A549 (cell line): ENCODE measurements around the gene ACADVL. TPM values are rescaled to one million over a fixed set of nuclear protein-coding genes. Genes with fewer than 3 reads are reported as not detected.
"Not testable (repeated sequence)": the region's sequence is repeated elsewhere in the genome, so short reads cannot be mapped to it uniquely, and the experiment has no call there.

Experiments
- ATAC-seq, 2 experiments: fragments of 200-7000 bp in 1 of 2; fragments of >200 bp in 1 of 2; cut with Nextera tagmentation in 1 of 2; cut with Tn5 transposase in 1 of 2; 3 replicates each; pipeline versions ENCODE4 v1.8.0 to v1.9.1; 2018 to 2020; ENCODE audit warnings: mild to moderate bottlenecking in 1 of 2, moderate library complexity in 1 of 2
- CTCF ChIA-PET: fragments of 300-600 bp; sonication (Branson Sonifier 250); formaldehyde crosslinking; extraction: SDS; loops from one replicate; lab custom pipeline; 2021; ENCODE audit warnings: antibody characterized with exemption, inconsistent platforms; lab: Yijun Ruan, JAX
- POLR2A ChIA-PET: fragments of 350-600 bp; formaldehyde crosslinking; extraction: SDS; loops from one replicate; lab custom pipeline; 2021; ENCODE audit warnings: antibody characterized with exemption, inconsistent platforms; lab: Yijun Ruan, JAX
- DNase-seq, 2 experiments: peaks; one replicate each; pipeline versions ENCODE4 v3.0.0 to v3.0.0-alpha.2; 2011 to 2016; ENCODE audit warnings: low read depth in 1 of 2, low spot score in 1 of 2
- FAIRE-seq: peaks from 2 replicates; lab custom pipeline; 2011; peaks lifted over from hg19 to GRCh38; lab: Jason Lieb, UNC
- H3K27ac ChIP-seq, 2 experiments: fragments of >200 bp; sonication (Bioruptor Twin); formaldehyde crosslinking; 3 replicates each; pipeline ENCODE4 v1.5.1; 2016 to 2017
- H3K4me1 ChIP-seq: fragments of >200 bp; sonication (Bioruptor Twin); formaldehyde crosslinking; 3 replicates; pipeline ENCODE4 v1.6.1; 2016
- H3K4me2 ChIP-seq: fragments of >200 bp; sonication (Bioruptor Twin); formaldehyde crosslinking; 3 replicates; pipeline ENCODE4 v1.6.1; 2016
- H3K4me3 ChIP-seq: fragments of >200 bp; sonication (Bioruptor Twin); formaldehyde crosslinking; 3 replicates; pipeline ENCODE4 v1.5.1; 2016
- H3K9me3 ChIP-seq: fragments of >200 bp; sonication (Bioruptor Twin); formaldehyde crosslinking; 3 replicates; pipeline ENCODE4 v1.6.1; 2016
- HDAC2 ChIP-seq: fragments of 200-600 bp; sonication (generic); IDR thresholded peaks from 2 replicates; pipeline ENCODE4 v1.6.1; 2016
- MAFK ChIP-seq: fragments of 450-650 bp; IDR thresholded peaks from 2 replicates; pipeline ENCODE4 v1.6.1; 2014; ENCODE audit not compliant: partially characterized antibody
- MYC ChIP-seq: IDR thresholded peaks from 2 replicates; pipeline ENCODE4 v1.6.1; 2012; ENCODE audit warnings: mild to moderate bottlenecking, inconsistent platforms, low read length, improper control_type of control experiment, borderline replicate concordance
- TP53 ChIP-seq: fragments of 250-450 bp; sonication (Bioruptor Pico); IDR thresholded peaks from 2 replicates; pipeline ENCODE4 v1.5.0; 2021; ENCODE audit warnings: mild to moderate bottlenecking, moderate library complexity
- ZSCAN20 ChIP-seq: fragments of 250-450 bp; sonication (Bioruptor Pico); IDR thresholded peaks from 2 replicates; pipeline ENCODE4 v1.8.0; 2022; ENCODE audit warnings: mild to moderate bottlenecking, moderate library complexity
- WGBS: methylation state at CpG from one replicate; pipeline ENCODE4 v1.1.6; 2017; ENCODE audit errors: missing lambda C conversion rate; 5-methylcytosine and 5-hydroxymethylcytosine counted together
- polyA plus RNA-seq, 4 experiments: library from polyadenylated mRNA; depleted of rRNA in 3 of 4; stranded (reverse); fragments of >200 nt; fragmentation: RNase III in 1 of 4; extraction: RNeasy Plus Mini Kit Qiagen cat#74134 plus additional on column Dnase treatment in 1 of 4; gene quantifications; 2 replicates in 3 of 4; 3 replicates in 1 of 4; pipeline ENCODE4 v1.2.3, GENCODE V29; 2011 to 2017
- TF ChIP-seq, protein P1 (sequence below): fragments of 250-450 bp; sonication (Bioruptor Pico); IDR thresholded peaks from 2 replicates; pipeline ENCODE4 v1.5.0; 2020; ENCODE audit warnings: low read depth, mild to moderate bottlenecking, moderate library complexity
- TF ChIP-seq, protein P2 (sequence below): fragments of 250-450 bp; sonication (Bioruptor Pico); IDR thresholded peaks from 2 replicates; pipeline ENCODE4 v1.5.0; 2021; ENCODE audit warnings: mild to moderate bottlenecking, moderate library complexity, borderline replicate concordance
- TF ChIP-seq, protein P3 (sequence below): fragments of >200 bp; sonication (Bioruptor Twin); formaldehyde crosslinking; IDR thresholded peaks from 3 replicates; pipeline ENCODE4 v1.5.1; 2016
- TF ChIP-seq, protein P4 (sequence below): fragments of 200-600 bp; sonication (generic); IDR thresholded peaks from 2 replicates; pipeline ENCODE4 v1.6.1; 2016; ENCODE audit warnings: antibody characterized with exemption, mild to moderate bottlenecking, moderate library complexity

ACADVL gene
- polyA plus RNA-seq, 2 of the 4 experiments (the other 2 are of a cell fraction), result 238 to 425 TPM

DNA sequence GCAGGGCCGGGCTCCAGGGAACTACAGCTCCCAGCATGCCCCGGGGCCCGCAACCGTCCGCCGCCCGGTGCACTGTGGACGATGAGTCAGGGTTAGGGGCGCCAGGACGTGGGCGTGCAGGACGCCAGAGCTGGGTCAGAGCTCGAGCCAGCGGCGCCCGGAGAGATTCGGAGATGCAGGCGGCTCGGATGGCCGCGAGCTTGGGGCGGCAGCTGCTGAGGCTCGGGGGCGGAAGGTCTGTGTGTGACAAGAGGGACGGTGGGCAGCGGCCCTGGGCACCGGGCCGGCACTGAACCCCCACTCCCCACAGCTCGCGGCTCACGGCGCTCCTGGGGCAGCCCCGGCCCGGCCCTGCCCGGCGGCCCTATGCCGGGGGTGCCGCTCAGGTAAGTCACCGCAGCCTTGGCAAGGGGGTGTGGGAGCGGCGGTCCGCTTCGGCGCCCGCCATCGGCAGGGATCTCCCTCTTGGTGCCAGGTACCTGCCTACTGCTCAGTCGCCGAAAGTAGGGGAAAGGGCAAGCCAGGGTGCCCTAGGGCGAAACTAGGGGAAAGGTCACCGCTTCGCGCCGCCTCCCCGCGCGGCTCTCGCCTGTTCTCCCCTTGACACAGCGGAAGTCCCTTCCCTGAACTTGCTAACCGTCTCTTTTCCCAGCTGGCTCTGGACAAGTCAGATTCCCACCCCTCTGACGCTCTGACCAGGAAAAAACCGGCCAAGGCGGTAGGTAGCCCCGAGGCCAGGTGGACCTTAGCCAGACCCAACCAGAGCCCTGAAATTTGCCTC is at the start of gene ACADVL, which contains the start of gene DLG4 (continued):
- TF ChIP-seq, protein P1, sequence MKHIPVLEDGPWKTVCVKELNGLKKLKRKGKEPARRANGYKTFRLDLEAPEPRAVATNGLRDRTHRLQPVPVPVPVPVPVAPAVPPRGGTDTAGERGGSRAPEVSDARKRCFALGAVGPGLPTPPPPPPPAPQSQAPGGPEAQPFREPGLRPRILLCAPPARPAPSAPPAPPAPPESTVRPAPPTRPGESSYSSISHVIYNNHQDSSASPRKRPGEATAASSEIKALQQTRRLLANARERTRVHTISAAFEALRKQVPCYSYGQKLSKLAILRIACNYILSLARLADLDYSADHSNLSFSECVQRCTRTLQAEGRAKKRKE (CRISPR knock-in tag), result peak; percentile 2; the same call in 1 of the 2 replicates
- TF ChIP-seq, protein P2, sequence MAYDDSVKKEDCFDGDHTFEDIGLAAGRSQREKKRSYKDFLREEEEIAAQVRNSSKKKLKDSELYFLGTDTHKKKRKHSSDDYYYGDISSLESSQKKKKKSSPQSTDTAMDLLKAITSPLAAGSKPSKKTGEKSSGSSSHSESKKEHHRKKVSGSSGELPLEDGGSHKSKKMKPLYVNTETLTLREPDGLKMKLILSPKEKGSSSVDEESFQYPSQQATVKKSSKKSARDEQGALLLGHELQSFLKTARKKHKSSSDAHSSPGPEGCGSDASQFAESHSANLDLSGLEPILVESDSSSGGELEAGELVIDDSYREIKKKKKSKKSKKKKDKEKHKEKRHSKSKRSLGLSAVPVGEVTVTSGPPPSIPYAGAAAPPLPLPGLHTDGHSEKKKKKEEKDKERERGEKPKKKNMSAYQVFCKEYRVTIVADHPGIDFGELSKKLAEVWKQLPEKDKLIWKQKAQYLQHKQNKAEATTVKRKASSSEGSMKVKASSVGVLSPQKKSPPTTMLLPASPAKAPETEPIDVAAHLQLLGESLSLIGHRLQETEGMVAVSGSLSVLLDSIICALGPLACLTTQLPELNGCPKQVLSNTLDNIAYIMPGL (CRISPR knock-in tag), result peak; percentile 69; the same call in 1 of the 2 replicates
- no peak for TF ChIP-seq HDAC2
- TF ChIP-seq MYC, result no peak
- TF ChIP-seq, protein P3, sequence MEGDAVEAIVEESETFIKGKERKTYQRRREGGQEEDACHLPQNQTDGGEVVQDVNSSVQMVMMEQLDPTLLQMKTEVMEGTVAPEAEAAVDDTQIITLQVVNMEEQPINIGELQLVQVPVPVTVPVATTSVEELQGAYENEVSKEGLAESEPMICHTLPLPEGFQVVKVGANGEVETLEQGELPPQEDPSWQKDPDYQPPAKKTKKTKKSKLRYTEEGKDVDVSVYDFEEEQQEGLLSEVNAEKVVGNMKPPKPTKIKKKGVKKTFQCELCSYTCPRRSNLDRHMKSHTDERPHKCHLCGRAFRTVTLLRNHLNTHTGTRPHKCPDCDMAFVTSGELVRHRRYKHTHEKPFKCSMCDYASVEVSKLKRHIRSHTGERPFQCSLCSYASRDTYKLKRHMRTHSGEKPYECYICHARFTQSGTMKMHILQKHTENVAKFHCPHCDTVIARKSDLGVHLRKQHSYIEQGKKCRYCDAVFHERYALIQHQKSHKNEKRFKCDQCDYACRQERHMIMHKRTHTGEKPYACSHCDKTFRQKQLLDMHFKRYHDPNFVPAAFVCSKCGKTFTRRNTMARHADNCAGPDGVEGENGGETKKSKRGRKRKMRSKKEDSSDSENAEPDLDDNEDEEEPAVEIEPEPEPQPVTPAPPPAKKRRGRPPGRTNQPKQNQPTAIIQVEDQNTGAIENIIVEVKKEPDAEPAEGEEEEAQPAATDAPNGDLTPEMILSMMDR, result no peak
- TF ChIP-seq TP53 (CRISPR knock-in tag), result peak; percentile 42
- no peak for TF ChIP-seq ZSCAN20 (CRISPR knock-in tag)
- TF ChIP-seq, protein P4, sequence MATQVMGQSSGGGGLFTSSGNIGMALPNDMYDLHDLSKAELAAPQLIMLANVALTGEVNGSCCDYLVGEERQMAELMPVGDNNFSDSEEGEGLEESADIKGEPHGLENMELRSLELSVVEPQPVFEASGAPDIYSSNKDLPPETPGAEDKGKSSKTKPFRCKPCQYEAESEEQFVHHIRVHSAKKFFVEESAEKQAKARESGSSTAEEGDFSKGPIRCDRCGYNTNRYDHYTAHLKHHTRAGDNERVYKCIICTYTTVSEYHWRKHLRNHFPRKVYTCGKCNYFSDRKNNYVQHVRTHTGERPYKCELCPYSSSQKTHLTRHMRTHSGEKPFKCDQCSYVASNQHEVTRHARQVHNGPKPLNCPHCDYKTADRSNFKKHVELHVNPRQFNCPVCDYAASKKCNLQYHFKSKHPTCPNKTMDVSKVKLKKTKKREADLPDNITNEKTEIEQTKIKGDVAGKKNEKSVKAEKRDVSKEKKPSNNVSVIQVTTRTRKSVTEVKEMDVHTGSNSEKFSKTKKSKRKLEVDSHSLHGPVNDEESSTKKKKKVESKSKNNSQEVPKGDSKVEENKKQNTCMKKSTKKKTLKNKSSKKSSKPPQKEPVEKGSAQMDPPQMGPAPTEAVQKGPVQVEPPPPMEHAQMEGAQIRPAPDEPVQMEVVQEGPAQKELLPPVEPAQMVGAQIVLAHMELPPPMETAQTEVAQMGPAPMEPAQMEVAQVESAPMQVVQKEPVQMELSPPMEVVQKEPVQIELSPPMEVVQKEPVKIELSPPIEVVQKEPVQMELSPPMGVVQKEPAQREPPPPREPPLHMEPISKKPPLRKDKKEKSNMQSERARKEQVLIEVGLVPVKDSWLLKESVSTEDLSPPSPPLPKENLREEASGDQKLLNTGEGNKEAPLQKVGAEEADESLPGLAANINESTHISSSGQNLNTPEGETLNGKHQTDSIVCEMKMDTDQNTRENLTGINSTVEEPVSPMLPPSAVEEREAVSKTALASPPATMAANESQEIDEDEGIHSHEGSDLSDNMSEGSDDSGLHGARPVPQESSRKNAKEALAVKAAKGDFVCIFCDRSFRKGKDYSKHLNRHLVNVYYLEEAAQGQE, result 0 out of 2 replicates have a peak, but pooled peaks have one; percentile 12
- TF ChIP-seq MAFK, result peak; percentile 59

DNA sequence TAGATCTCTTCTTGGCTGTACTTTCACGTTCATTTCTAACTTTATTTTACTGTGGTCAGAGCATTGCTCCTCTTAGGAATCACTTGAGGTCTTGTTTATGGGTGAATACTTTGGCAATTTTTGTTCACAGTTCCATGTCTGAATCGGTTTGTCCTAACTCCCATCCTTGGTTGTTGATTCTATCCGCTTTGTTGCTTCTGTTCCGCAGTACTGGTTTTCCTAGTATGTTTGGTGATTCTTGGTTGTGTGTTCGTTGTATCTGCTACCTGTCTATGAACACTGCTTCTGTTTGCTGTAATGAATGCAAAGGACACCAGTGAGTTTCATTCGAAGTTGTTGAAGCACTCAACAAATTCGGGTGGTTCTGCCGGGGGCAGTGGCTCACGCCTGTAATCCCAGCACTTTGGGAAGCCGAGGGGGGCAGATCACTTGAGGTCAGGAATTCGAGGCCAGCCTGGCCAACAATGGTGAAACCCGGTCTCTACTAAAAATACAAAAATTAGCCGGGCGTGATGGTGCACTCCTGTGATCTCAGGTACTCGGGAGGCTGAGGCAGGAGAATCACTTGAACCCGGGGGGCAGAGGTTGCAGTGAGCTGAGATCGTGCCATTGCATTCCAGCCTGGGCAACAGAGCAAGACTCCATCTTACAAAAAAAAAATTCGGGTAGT is 47.1 kb upstream of the ACADVL start:
- 73% methylated on average over 18 of the region's 18 CpGs for WGBS
- H3K4me3 ChIP-seq, FAIRE-seq, H3K9me3 ChIP-seq, H3K4me2 ChIP-seq, DNase-seq, H3K27ac ChIP-seq, H3K4me1 ChIP-seq, ATAC-seq: not testable (repeated sequence)
- ChIA-PET POLR2A (interaction anchor here (1.2 kb wide), 1 partner anchor 8 kb away, joined by 4 read pairs; no protein-coding TSS in a partner anchor), CTCF (interaction anchor here (0.8 to 1.7 kb wide), 5 partner anchors 121 to 151 kb away, joined by 3 to 12 read pairs (median 3); no protein-coding TSS in a partner anchor)
